ENCODE results near the gene CLDN3. TPM values are rescaled to one million over a fixed set of nuclear protein-coding genes. Genes with fewer than 3 reads are reported as not detected.

CLDN3 gene
- total RNA-seq, 1 experiment from 2014 or later: 122 TPM

DNA sequence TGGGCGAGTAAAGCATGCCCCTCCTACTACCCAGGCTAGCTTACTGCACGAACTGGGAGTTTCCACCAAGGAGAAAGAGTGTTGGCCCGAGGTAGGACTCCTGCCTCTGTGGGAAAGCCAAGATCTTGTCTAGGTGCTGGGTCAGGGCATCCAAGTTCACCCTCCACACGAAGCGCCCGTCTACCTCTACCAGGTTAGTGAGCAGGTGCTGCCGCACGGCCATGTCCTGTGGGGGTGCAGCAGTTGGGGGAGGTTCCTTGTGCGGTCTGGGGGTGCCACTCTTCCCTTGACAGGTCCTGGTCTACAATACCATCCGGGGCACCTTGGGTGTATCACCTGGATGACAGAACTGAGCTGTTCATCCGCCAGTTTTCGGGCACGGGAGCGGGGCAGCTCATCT lies 33.2 kb downstream of the CLDN3 start:
- H3K27ac Mint-ChIP-seq (ENCODE audit: unreplicated experiment): peak overlapping the region; percentile 46
- H3K9me3 Mint-ChIP-seq (ENCODE audit: low read depth, unreplicated experiment): no peaks in the 10 kb centered on the region
- H3K36me3 Mint-ChIP-seq (ENCODE audit: insufficient read depth, unreplicated experiment): peaks cover 69% of the 10 kb centered on the region
- CTCF ChIA-PET: interaction anchor here (1.5 kb wide), 1 partner anchor 84 kb away, joined by 3 read pairs; no protein-coding TSS in a partner anchor
- DNase-seq: no peak
- TF ChIP-seq, protein P1, sequence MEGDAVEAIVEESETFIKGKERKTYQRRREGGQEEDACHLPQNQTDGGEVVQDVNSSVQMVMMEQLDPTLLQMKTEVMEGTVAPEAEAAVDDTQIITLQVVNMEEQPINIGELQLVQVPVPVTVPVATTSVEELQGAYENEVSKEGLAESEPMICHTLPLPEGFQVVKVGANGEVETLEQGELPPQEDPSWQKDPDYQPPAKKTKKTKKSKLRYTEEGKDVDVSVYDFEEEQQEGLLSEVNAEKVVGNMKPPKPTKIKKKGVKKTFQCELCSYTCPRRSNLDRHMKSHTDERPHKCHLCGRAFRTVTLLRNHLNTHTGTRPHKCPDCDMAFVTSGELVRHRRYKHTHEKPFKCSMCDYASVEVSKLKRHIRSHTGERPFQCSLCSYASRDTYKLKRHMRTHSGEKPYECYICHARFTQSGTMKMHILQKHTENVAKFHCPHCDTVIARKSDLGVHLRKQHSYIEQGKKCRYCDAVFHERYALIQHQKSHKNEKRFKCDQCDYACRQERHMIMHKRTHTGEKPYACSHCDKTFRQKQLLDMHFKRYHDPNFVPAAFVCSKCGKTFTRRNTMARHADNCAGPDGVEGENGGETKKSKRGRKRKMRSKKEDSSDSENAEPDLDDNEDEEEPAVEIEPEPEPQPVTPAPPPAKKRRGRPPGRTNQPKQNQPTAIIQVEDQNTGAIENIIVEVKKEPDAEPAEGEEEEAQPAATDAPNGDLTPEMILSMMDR (IDR thresholded peaks at IDR 0.05; ENCODE audit: unreplicated experiment): no peak
- peak overlapping the region; percentile 90 for H3K4me3 Mint-ChIP-seq (ENCODE audit: low read depth, unreplicated experiment)
- no peaks in the 10 kb centered on the region for H3K27me3 Mint-ChIP-seq (ENCODE audit: unreplicated experiment)
- intact Hi-C loops (cut with micrococcal nuclease; ENCODE audit: unreplicated experiment): no loop called here
- H3K4me1 Mint-ChIP-seq (ENCODE audit: low read depth, unreplicated experiment): peaks cover 26% of the 10 kb centered on the region
- BruUV-seq (replicated peaks): no TSS peak

- no TSS peak for BruUV-seq (replicated peaks)
- CTCF ChIA-PET: interaction anchor here (0.6 to 1.6 kb wide), 3 partner anchors 56 to 115 kb away, joined by 3 to 6 read pairs (median 4); no protein-coding TSS in a partner anchor
- Mint-ChIP-seq H3K4me3 (ENCODE audit: low read depth, unreplicated experiment) (peak overlapping the region; percentile 28), H3K4me1 (ENCODE audit: low read depth, unreplicated experiment) (peaks cover 19% of the 10 kb centered on the region), H3K9me3 (ENCODE audit: low read depth, unreplicated experiment) (no peaks in the 10 kb centered on the region), H3K27me3 (ENCODE audit: unreplicated experiment) (no peaks in the 10 kb centered on the region), H3K27ac (ENCODE audit: unreplicated experiment) (peak overlapping the region; percentile 17), H3K36me3 (ENCODE audit: insufficient read depth, unreplicated experiment) (peaks cover 64% of the 10 kb centered on the region)
- DNase-seq: no peak
- intact Hi-C loops (cut with micrococcal nuclease; ENCODE audit: unreplicated experiment): loop anchor here (1.0 kb wide), 1 partner anchor 120 kb away; no protein-coding TSS in a partner anchor
- TF ChIP-seq, protein P1 (IDR thresholded peaks at IDR 0.05; ENCODE audit: unreplicated experiment): no peak
Measured at GRCh38 chr7:73735528-73735905, 34.6 kb downstream of the CLDN3 start.

DNA sequence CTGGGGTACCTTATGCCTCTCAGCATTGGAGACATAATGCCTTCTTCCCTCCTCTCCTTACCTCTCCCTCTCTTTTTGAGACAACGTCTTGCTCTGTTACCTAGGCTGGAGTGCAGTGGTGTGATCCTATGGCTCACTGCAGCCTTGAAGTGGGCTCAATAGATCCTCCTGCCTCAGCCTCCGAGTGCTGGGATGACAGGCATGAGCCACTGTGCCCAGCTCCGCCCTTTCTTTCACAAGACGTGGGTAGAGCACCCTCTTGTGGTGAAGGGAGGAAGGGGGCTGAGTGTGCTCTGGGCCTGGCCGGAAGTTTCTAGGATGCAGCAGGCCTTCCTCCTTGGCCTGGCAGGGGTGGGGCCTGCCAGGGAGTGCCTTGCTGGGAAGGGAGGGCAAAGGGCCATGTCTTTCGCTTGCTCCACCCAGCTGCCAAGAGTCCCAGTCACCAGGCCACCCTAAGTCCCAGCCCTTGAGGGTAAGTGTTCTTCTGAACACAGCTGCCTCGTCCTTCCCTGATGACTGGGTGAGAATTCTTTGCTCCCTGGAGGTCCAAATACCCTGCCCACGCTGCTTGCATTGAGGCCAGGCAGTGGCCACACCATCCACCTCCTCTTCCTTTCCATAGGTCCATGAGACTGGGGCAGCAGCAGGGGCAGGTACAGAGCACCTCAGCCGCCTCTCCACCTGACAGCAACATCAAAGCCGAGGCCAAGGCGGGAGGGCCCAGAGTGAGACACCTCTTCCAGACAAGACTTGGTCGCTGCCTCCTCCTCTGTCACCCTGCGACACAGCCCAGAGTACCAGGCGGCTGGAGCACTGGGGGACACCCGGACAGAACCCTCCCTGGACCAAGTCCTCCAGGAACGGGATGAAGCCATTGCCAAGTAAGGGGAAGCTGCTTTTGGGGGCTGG lies 35.2 kb downstream of the CLDN3 start:
- TF ChIP-seq, protein P1 (IDR thresholded peaks at IDR 0.05; ENCODE audit: unreplicated experiment): peak; percentile 83
- DNase-seq: peak; percentile 89
- Mint-ChIP-seq H3K4me1 (ENCODE audit: low read depth, unreplicated experiment) (peaks cover 19% of the 10 kb centered on the region), H3K36me3 (ENCODE audit: insufficient read depth, unreplicated experiment) (peaks cover 64% of the 10 kb centered on the region), H3K27ac (ENCODE audit: unreplicated experiment) (peak overlapping the region; percentile 17), H3K4me3 (ENCODE audit: low read depth, unreplicated experiment) (peak overlapping the region; percentile 28), H3K27me3 (ENCODE audit: unreplicated experiment) (no peaks in the 10 kb centered on the region), H3K9me3 (ENCODE audit: low read depth, unreplicated experiment) (no peaks in the 10 kb centered on the region)
- no TSS peak for BruUV-seq (replicated peaks)
- intact Hi-C loops (cut with micrococcal nuclease; ENCODE audit: unreplicated experiment): loop anchor here (1.0 kb wide), 1 partner anchor 120 kb away; no protein-coding TSS in a partner anchor
- CTCF ChIA-PET: interaction anchor here (0.6 to 1.6 kb wide), 8 partner anchors 34 to 213 kb away, joined by 3 to 6 read pairs (median 4); partner anchors contain the start of gene BAZ1B

DNA sequence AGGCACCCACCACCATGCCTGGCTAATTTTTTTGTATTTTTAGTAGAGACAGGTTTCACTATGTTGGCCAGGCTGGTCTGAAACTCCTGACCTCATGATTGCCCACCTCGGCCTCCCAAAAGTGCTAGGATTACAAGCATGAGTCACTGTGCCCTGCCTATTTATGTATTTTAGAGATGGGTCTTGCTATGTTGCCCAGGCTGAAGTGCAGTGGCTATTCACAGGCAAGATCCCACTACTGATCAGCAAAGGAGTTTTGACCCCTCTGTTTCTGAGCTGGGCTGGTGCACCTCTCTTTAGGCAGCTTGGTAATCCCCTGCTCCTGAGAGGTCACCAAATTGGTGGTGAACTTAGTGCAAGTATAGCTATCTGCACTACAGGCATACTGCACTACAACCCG lies 37.7 kb downstream of the CLDN3 start:
- no peak for DNase-seq
- Mint-ChIP-seq H3K27me3 (ENCODE audit: unreplicated experiment) (no peaks in the 10 kb centered on the region), H3K4me1 (ENCODE audit: low read depth, unreplicated experiment) (peaks cover 19% of the 10 kb centered on the region), H3K4me3 (ENCODE audit: low read depth, unreplicated experiment) (no peak overlapping the region), H3K36me3 (ENCODE audit: insufficient read depth, unreplicated experiment) (peaks cover 41% of the 10 kb centered on the region), H3K9me3 (ENCODE audit: low read depth, unreplicated experiment) (no peaks in the 10 kb centered on the region), H3K27ac (ENCODE audit: unreplicated experiment) (no peak overlapping the region)
- intact Hi-C loops (cut with micrococcal nuclease; ENCODE audit: unreplicated experiment): no loop called here
- CTCF ChIA-PET: interaction anchor here (0.6 kb wide), 1 partner anchor 108 kb away, joined by 3 read pairs; the partner anchor contains the start of gene MLXIPL
- TF ChIP-seq, protein P1 (IDR thresholded peaks at IDR 0.05; ENCODE audit: unreplicated experiment): no peak
- BruUV-seq (replicated peaks): no TSS peak

All from Calu3 (cell line).